GM12872 (cell line): ENCODE measurements around the gene CFB.

Experiments used
- TF ChIP-seq, protein P1 (sequence below): IDR thresholded peaks from 3 replicates; pipeline ENCODE4 v1.5.1; 2011; ENCODE audit warnings: low read depth, mild to moderate bottlenecking, low read length, moderate library complexity; ENCODE audit not compliant: insufficient read depth

CFB gene

DNA sequence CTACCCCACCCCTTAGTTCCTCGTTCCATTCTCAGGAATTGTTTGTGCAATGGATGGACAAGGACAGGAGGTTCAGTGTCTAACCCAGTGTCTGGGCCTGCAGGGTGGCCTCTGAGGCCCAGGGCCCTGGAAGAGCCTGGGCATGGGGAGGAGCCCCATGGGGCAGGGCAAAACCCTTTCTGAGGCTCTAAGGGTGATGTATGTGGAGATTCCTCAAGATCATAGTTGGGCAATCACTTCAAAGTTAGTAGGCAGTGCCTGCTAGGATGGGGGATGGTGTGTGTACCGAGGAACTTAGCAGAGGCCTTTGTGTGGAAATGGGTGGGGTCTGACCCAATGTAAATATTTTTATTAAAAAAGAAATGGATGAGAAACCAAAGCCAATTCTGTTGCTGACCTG, 25.1 kb upstream of the CFB start:
- TF ChIP-seq, protein P1, sequence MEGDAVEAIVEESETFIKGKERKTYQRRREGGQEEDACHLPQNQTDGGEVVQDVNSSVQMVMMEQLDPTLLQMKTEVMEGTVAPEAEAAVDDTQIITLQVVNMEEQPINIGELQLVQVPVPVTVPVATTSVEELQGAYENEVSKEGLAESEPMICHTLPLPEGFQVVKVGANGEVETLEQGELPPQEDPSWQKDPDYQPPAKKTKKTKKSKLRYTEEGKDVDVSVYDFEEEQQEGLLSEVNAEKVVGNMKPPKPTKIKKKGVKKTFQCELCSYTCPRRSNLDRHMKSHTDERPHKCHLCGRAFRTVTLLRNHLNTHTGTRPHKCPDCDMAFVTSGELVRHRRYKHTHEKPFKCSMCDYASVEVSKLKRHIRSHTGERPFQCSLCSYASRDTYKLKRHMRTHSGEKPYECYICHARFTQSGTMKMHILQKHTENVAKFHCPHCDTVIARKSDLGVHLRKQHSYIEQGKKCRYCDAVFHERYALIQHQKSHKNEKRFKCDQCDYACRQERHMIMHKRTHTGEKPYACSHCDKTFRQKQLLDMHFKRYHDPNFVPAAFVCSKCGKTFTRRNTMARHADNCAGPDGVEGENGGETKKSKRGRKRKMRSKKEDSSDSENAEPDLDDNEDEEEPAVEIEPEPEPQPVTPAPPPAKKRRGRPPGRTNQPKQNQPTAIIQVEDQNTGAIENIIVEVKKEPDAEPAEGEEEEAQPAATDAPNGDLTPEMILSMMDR = no peak

DNA sequence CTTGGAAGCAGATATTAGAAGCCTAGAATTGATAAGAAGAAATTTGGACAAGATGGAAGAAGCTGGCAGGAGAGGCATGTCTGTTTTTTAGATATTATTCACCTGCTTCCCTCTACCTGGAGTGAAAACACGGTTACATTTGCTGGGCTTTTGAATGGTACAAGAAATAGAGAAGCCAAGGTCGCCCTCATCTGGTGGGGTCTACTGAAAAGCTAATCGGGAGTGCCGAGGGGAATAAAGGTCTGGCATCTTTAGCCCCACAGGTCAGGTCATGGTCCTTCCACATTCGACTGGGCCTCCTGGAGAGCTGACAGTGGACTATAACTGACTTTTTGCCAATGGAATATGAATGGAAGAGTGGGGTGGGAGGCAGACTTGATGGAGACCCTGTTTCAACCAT, 23.0 kb upstream of the CFB start:
- TF ChIP-seq, protein P1 = peak; percentile 27; the same call in 1 of the 3 replicates

GRCh38 chr6:31927242-31927862, 18.5 kb upstream of the CFB start, which contains the start of gene C2:
Gene C2 (plus strand): TSS chr6:31927717. CDS start chr6:31927753, 36 bp downstream.
- TF ChIP-seq, protein P1 = no peak

DNA sequence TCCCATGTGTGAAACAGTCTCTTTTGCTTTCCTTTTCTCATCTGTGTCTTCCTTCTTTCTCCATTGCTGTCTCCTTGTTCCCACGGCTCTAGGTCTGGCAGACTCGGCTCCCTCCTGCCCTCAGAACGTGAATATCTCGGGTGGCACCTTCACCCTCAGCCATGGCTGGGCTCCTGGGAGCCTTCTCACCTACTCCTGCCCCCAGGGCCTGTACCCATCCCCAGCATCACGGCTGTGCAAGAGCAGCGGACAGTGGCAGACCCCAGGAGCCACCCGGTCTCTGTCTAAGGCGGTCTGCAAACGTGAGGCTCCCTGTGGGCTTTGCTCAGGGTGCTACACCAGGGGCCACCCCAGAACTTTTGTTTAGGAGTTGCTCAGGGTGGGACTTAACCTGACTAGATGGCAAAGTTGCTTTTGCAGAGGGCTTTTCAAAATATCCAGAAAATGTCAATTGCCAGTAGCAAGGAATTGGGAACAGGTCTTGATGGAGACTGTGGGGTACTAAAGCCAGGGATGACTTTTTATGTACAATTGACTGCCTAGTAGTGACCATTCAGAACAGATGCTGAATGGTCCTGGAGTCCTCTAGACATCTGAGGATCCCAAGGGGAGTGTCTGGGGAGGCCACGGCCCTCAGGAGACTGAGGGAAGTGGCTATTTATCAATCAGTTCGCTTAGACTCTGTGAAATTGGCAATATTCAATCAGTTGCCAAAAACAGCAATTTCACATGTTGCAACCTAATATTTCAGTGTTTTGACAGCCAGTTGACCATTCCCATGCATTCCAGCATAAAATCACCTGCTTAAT, 17.8 kb upstream of the CFB start:
- TF ChIP-seq, protein P1 = no peak

DNA sequence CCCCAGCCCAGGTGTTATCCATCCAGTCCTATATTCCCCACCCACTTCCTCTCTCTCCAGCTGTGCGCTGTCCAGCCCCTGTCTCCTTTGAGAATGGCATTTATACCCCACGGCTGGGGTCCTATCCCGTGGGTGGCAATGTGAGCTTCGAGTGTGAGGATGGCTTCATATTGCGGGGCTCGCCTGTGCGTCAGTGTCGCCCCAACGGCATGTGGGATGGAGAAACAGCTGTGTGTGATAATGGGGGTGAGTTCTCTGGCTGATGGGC, 17.3 kb upstream of the CFB start:
- TF ChIP-seq, protein P1 = no peak

- TF ChIP-seq, protein P1 = no peak
These were observed 14.9 kb upstream of the CFB start for GRCh38 chr6:31930962-31931361.

DNA sequence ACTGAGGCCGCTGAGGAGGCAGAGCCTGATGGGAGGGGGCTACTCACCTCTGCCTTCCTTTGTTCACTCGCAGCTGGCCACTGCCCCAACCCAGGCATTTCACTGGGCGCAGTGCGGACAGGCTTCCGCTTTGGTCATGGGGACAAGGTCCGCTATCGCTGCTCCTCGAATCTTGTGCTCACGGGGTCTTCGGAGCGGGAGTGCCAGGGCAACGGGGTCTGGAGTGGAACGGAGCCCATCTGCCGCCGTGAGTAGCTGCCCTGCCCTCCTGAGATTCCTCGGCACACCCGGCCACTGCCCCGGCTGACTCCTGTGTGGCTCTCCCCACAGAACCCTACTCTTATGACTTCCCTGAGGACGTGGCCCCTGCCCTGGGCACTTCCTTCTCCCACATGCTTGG, 12.4 kb upstream of the CFB start:
- TF ChIP-seq, protein P1 = no peak
